HUES48 (cell line): ENCODE data around the gene MGMT.

ENCODE experiments used
- H3K27ac ChIP-seq: one replicate; pipeline ENCODE4 v1.7.0; 2013; ENCODE audit warnings: low read depth, low read length, inconsistent platforms
- H3K27me3 ChIP-seq: 2 replicates; pipeline ENCODE4 v1.6.1; 2013; ENCODE audit warnings: mild to moderate bottlenecking, low read length; ENCODE audit not compliant: control insufficient read depth, insufficient read depth
- H3K36me3 ChIP-seq: 2 replicates; pipeline ENCODE4 v1.6.1; 2013; ENCODE audit warnings: low read length; ENCODE audit not compliant: control insufficient read depth, insufficient read depth
- H3K4me1 ChIP-seq: 2 replicates; pipeline ENCODE4 v1.6.1; 2013; ENCODE audit warnings: mild to moderate bottlenecking, low read length; ENCODE audit not compliant: control insufficient read depth, insufficient read depth
- H3K4me3 ChIP-seq: 2 replicates; pipeline ENCODE4 v1.5.1; 2013; ENCODE audit warnings: mild to moderate bottlenecking, low read depth, low read length
- H3K9ac ChIP-seq: 2 replicates; pipeline ENCODE4 v1.6.1; 2013; ENCODE audit warnings: mild to moderate bottlenecking, low read depth, low read length, moderate library complexity
- H3K9me3 ChIP-seq: 2 replicates; pipeline ENCODE4 v1.6.1; 2013; ENCODE audit warnings: low read length; ENCODE audit not compliant: control insufficient read depth, insufficient read depth

MGMT gene

GRCh38 chr10:129655007-129655678 lies 188.1 kb downstream of the MGMT start:
- Histone ChIP-seq H3K4me1 (no peaks in the 10 kb centered on the region), H3K36me3 (no peaks in the 10 kb centered on the region), H3K4me3 (no peak overlapping the region), H3K9ac (no peak overlapping the region), H3K27me3 (no peaks in the 10 kb centered on the region), H3K9me3 (no peaks in the 10 kb centered on the region), H3K27ac (no peak overlapping the region)

- Histone ChIP-seq H3K27me3 (no peaks in the 10 kb centered on the region), H3K4me1 (no peaks in the 10 kb centered on the region), H3K36me3 (no peaks in the 10 kb centered on the region), H3K27ac (no peak overlapping the region), H3K4me3 (no peak overlapping the region), H3K9ac (no peak overlapping the region), H3K9me3 (no peaks in the 10 kb centered on the region)
Observed at GRCh38 chr10:129655679-129656031, 188.6 kb downstream of the MGMT start.

- Histone ChIP-seq H3K9me3 (no peaks in the 10 kb centered on the region), H3K36me3 (no peaks in the 10 kb centered on the region), H3K27ac (no peak overlapping the region), H3K4me3 (no peak overlapping the region), H3K4me1 (no peaks in the 10 kb centered on the region), H3K27me3 (no peaks in the 10 kb centered on the region), H3K9ac (no peak overlapping the region)
Observed at GRCh38 chr10:129656642-129657041, 189.6 kb downstream of the MGMT start.

GRCh38 chr10:129657297-129658017 lies 190.4 kb downstream of the MGMT start:
- Histone ChIP-seq H3K27me3 (no peaks in the 10 kb centered on the region), H3K4me1 (no peaks in the 10 kb centered on the region), H3K9ac (no peak overlapping the region), H3K9me3 (no peaks in the 10 kb centered on the region), H3K4me3 (no peak overlapping the region), H3K36me3 (no peaks in the 10 kb centered on the region), H3K27ac (no peak overlapping the region)

- no peak overlapping the region for H3K9ac ChIP-seq
- no peaks in the 10 kb centered on the region for H3K9me3 ChIP-seq
- no peaks in the 10 kb centered on the region for H3K36me3 ChIP-seq
- H3K27me3 ChIP-seq = no peaks in the 10 kb centered on the region
- no peaks in the 10 kb centered on the region for H3K4me1 ChIP-seq
- H3K27ac ChIP-seq = no peak overlapping the region
- H3K4me3 ChIP-seq = no peak overlapping the region
Observed at GRCh38 chr10:129658376-129659072, 191.5 kb downstream of the MGMT start.

GRCh38 chr10:129659508-129660268 lies 192.6 kb downstream of the MGMT start:
- H3K4me1 ChIP-seq = no peaks in the 10 kb centered on the region
- H3K9ac ChIP-seq = no peak overlapping the region
- no peak overlapping the region for H3K4me3 ChIP-seq
- no peaks in the 10 kb centered on the region for H3K36me3 ChIP-seq
- H3K27ac ChIP-seq = no peak overlapping the region
- no peaks in the 10 kb centered on the region for H3K27me3 ChIP-seq
- peaks cover 6% of the 10 kb centered on the region; the same call in 1 of the 2 replicates for H3K9me3 ChIP-seq

GRCh38 chr10:129660569-129660968 lies 193.5 kb downstream of the MGMT start:
- H3K9me3 ChIP-seq = peaks cover 6% of the 10 kb centered on the region; the same call in 1 of the 2 replicates

GRCh38 chr10:129662426-129662825 lies 195.4 kb downstream of the MGMT start:
- Histone ChIP-seq H3K36me3 (no peaks in the 10 kb centered on the region), H3K27me3 (no peaks in the 10 kb centered on the region), H3K4me3 (no peak overlapping the region), H3K27ac (no peak overlapping the region), H3K9me3 (peaks cover 6% of the 10 kb centered on the region; the same call in 1 of the 2 replicates), H3K9ac (no peak overlapping the region), H3K4me1 (no peaks in the 10 kb centered on the region)

More at GRCh38 chr10:129660569-129660968, 193.5 kb downstream of the MGMT start:
- Histone ChIP-seq H3K27me3 (no peaks in the 10 kb centered on the region), H3K4me3 (no peak overlapping the region), H3K36me3 (no peaks in the 10 kb centered on the region), H3K4me1 (no peaks in the 10 kb centered on the region), H3K9ac (no peak overlapping the region), H3K27ac (no peak overlapping the region)

- Histone ChIP-seq H3K4me1 (no peaks in the 10 kb centered on the region), H3K36me3 (no peaks in the 10 kb centered on the region), H3K9ac (no peak overlapping the region), H3K27me3 (no peaks in the 10 kb centered on the region), H3K27ac (no peak overlapping the region), H3K4me3 (no peak overlapping the region), H3K9me3 (peaks cover 11% of the 10 kb centered on the region)
Observed at GRCh38 chr10:129670124-129670523, 203.1 kb downstream of the MGMT start.

- no peaks in the 10 kb centered on the region for H3K27me3 ChIP-seq
- peaks cover 11% of the 10 kb centered on the region for H3K9me3 ChIP-seq
- no peaks in the 10 kb centered on the region for H3K4me1 ChIP-seq
- no peak overlapping the region for H3K4me3 ChIP-seq
- no peak overlapping the region for H3K27ac ChIP-seq
- no peaks in the 10 kb centered on the region for H3K36me3 ChIP-seq
- no peak overlapping the region for H3K9ac ChIP-seq
Observed at GRCh38 chr10:129673292-129673691, 206.3 kb downstream of the MGMT start.
